HepG2 (cell line): ENCODE measurements around the gene DPP8. TPM values are rescaled to one million over a fixed set of nuclear protein-coding genes. Genes with fewer than 3 reads are reported as not detected.
A peak's percentile ranks its signal among the peaks of the same experiment; 100 is the strongest.

Experiments
- ATAC-seq: fragments of 200-7000 bp; cut with Tn5 transposase; 3 replicates; pipeline ENCODE4 v1.9.1; 2020; ENCODE audit warnings: mild to moderate bottlenecking, moderate library complexity
- BruUV-seq: library from RNA; stranded (reverse); fragments of 400-500 nt; replicated peaks from 2 replicates; lab custom pipeline; 2021; lab: Mats Ljungman, UMichigan
- CTCF ChIA-PET: fragments of 300-600 bp; formaldehyde crosslinking; extraction: SDS; loops from one replicate; lab custom pipeline; 2021; ENCODE audit warnings: low total read pairs, inconsistent platforms, low intra/inter-chr PET ratio; lab: Yijun Ruan, JAX
- POLR2A ChIA-PET: fragments of 350-600 bp; sonication (Branson Sonifier 250); formaldehyde crosslinking; loops from one replicate; lab custom pipeline; 2020; ENCODE audit warnings: antibody characterized with exemption, inconsistent platforms; lab: Yijun Ruan, JAX
- DNase-seq: peaks from one replicate; pipeline ENCODE4 v3.0.0-alpha.2; 2015; ENCODE audit warnings: low spot score
- FAIRE-seq: peaks from 3 replicates; lab custom pipeline; 2011; peaks lifted over from hg19 to GRCh38; lab: Jason Lieb, UNC
- H2AFZ ChIP-seq: one replicate; pipeline ENCODE4 v1.6.1; 2011; ENCODE audit warnings: low read length, inconsistent platforms
- H3K27ac ChIP-seq: fragments of 300-600 bp; 3 replicates; pipeline ENCODE4 v1.8.0; 2011; ENCODE audit warnings: mixed run types, mild to moderate bottlenecking, mixed read lengths, low read length, inconsistent platforms; ENCODE audit not compliant: insufficient read depth; ENCODE audit errors: extremely low read length
- H3K27me3 ChIP-seq, 2 experiments: fragments of 200-600 bp in 1 of 2; 2 replicates in 1 of 2; 3 replicates in 1 of 2; pipeline versions ENCODE4 v1.6.0 to v1.8.0; 2011; ENCODE audit warnings: low read length in 2 of 2, mild to moderate bottlenecking in 2 of 2, moderate library complexity in 2 of 2, inconsistent platforms in 1 of 2; ENCODE audit not compliant: insufficient read depth in 2 of 2, control insufficient read depth in 1 of 2
- H3K36me3 ChIP-seq, 2 experiments: fragments of 200-600 bp in 1 of 2; replicated peaks in 1 of 2; 2 replicates in 1 of 2; 3 replicates in 1 of 2; pipeline versions ENCODE4 v1.5.1 to v1.8.0; 2011; ENCODE audit warnings: low read length in 2 of 2, inconsistent platforms in 1 of 2; ENCODE audit not compliant: insufficient read depth in 2 of 2, control insufficient read depth in 1 of 2
- H3K4me1 ChIP-seq: 2 replicates; pipeline ENCODE4 v1.5.1; 2012; ENCODE audit warnings: low read length, inconsistent platforms; ENCODE audit not compliant: insufficient read depth
- H3K4me2 ChIP-seq: 2 replicates; pipeline ENCODE4 v1.6.0; 2011; ENCODE audit warnings: low read depth, low read length, inconsistent platforms
- H3K4me3 ChIP-seq, 3 experiments: fragments of 200-600 bp in 1 of 3; sonication (generic), shearing (Covaris generic) in 1 of 3; replicated peaks in 1 of 3; 2 replicates each; pipeline ENCODE4 v1.5.1; 2011 to 2016; ENCODE audit warnings: low read length in 3 of 3, inconsistent platforms in 2 of 3, low read depth in 2 of 3, mild to moderate bottlenecking in 2 of 3, control low read depth in 1 of 3, mixed read lengths in 1 of 3; ENCODE audit not compliant: insufficient read depth in 1 of 3
- H3K79me2 ChIP-seq: one replicate; pipeline ENCODE4 v1.6.1; 2011; ENCODE audit warnings: low read length, inconsistent platforms; ENCODE audit not compliant: insufficient read depth
- H3K9ac ChIP-seq: 2 replicates; pipeline ENCODE4 v1.6.0; 2011; ENCODE audit warnings: mild to moderate bottlenecking, low read depth, low read length, inconsistent platforms; ENCODE audit not compliant: insufficient read depth
- H3K9me3 ChIP-seq: 2 replicates; pipeline ENCODE4 v1.5.1; 2012; ENCODE audit warnings: mild to moderate bottlenecking, low read length
- H4K20me1 ChIP-seq: 2 replicates; pipeline ENCODE4 v1.6.0; 2011; ENCODE audit warnings: inconsistent platforms, mild to moderate bottlenecking, low read length, moderate library complexity; ENCODE audit not compliant: insufficient read depth
- ATF1 ChIP-seq: IDR thresholded peaks from 2 replicates; pipeline ENCODE4 v1.6.1; 2016; ENCODE audit warnings: mild to moderate bottlenecking, control low read depth
- ERF ChIP-seq: IDR thresholded peaks from 2 replicates; pipeline ENCODE4 v1.6.1; 2018; ENCODE audit warnings: missing biosample characterization, missing genetic modification reagents
- HES4 ChIP-seq: sonication (generic); formaldehyde crosslinking; IDR thresholded peaks from 2 replicates; pipeline ENCODE4 v1.9.0; 2021; ENCODE audit warnings: mild to moderate bottlenecking, missing genetic modification reagents, borderline replicate concordance
- KAT7 ChIP-seq: IDR thresholded peaks from 2 replicates; pipeline ENCODE4 v1.6.1; 2018; ENCODE audit warnings: borderline replicate concordance, missing compliant biosample characterization
- TAF15 ChIP-seq: fragments of 200-400 bp; formaldehyde crosslinking; IDR thresholded peaks from one replicate; pipeline ENCODE4 v1.6.1; 2018; ENCODE audit warnings: mild to moderate bottlenecking, low read depth, low read length; ENCODE audit not compliant: poor library complexity, severe bottlenecking
- ZKSCAN1 ChIP-seq: fragments of 150-350 bp; IDR thresholded peaks from 2 replicates; pipeline ENCODE4 v1.6.1; 2014; ENCODE audit warnings: low read length
- ZNF121 ChIP-seq: sonication (generic); formaldehyde crosslinking; IDR thresholded peaks from 2 replicates; pipeline ENCODE4 v1.5.0; 2020; ENCODE audit warnings: mild to moderate bottlenecking, missing genetic modification reagents
- ZNF572 ChIP-seq: sonication (generic); formaldehyde crosslinking; IDR thresholded peaks from 2 replicates; pipeline ENCODE4 v1.5.1; 2020; ENCODE audit warnings: mild to moderate bottlenecking, missing genetic modification reagents
- WGBS: methylation state at CpG from one replicate; pipeline ENCODE4 v1.1.6; 2017; ENCODE audit warnings: low lambda C conversion rate; 5-methylcytosine and 5-hydroxymethylcytosine counted together
- in situ Hi-C: cut with HindIII; loops from 2 replicates; pipeline ENCODE4 v1.10.0; 2017; ENCODE audit warnings: low pct_unique_long_range_greater_than_20kb; ENCODE audit not compliant: extremely low pct_ligation_motif_present
- intact Hi-C: fragments of 100-400 bp; cut with micrococcal nuclease; formaldehyde crosslinking; loops from one replicate; pipeline ENCODE4 v1.10.0; 2022; ENCODE audit not compliant: unreplicated experiment
- polyA plus RNA-seq, 8 experiments: library from polyadenylated mRNA; depleted of rRNA in 3 of 8; stranded (reverse) in 7 of 8; unstranded in 1 of 8; fragments of >200 nt; fragmentation: Illumina TruSeq in 4 of 8; extraction: Trizol in 4 of 8; gene quantifications; 2 replicates each; pipeline versions ENCODE4 v1.2.1 to v1.2.3, GENCODE V29; 2011 to 2016; ENCODE audit warnings: low read depth in 4 of 8, missing spikeins in 1 of 8, mixed read lengths in 1 of 8; ENCODE audit not compliant: insufficient read depth in 1 of 8
- total RNA-seq, 5 experiments: library from RNA; depleted of rRNA; stranded (reverse); fragments of >200 nt; fragmentation: Illumina TruSeq; extraction: Trizol; gene quantifications; 2 replicates each; pipeline ENCODE4 v1.2.3, GENCODE V29; 2016; ENCODE audit warnings: low read depth in 1 of 5
- TF ChIP-seq, protein P1 (sequence below), 2 experiments: fragments of 450-650 bp in 1 of 2; sonication (generic) in 1 of 2; formaldehyde crosslinking; IDR thresholded peaks; 2 replicates each; pipeline versions ENCODE4 v1.5.0 to v1.8.0; 2020 to 2022; ENCODE audit warnings: mild to moderate bottlenecking in 1 of 2, missing genetic modification reagents in 1 of 2

The DPP8 gene
- total and polyA plus RNA-seq, 2 of the 13 experiments (the other 11 are each of a cell fraction or from before 2014, with no cell fraction given) = 18.0 to 26.3 TPM

DNA sequence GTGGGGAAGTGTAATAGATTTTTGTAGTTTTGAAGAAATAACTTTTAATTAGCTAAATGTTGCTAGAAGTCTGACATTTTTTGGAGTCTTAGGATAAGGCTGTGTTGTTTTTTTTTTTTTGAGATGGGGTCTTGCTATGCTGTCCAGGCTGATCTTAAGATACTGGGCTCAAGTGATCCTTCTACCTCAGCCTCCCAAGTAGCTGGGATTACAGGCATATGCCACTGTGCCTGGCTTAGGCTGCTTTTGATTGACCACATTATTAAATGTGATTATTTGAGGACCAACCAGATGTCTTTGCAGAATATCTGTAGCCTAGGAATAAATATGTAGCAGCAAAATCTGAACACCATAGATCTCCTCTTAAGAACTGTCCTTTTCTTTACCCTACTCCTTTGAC, 42.5 kb upstream of the DPP8 start:
- in situ Hi-C loops = no loop called here
- ChIA-PET POLR2A (no interaction called here), CTCF (no interaction called here)
- intact Hi-C loops = no loop called here
- ATAC-seq (no peak), DNase-seq (no peak), FAIRE-seq (no peak)
- BruUV-seq = no TSS peak
- no peak overlapping the region for H3K27ac ChIP-seq
- no peak overlapping the region for H3K9ac ChIP-seq
- H3K36me3 ChIP-seq = peaks cover 25 to 87% of the 10 kb centered on the region in 2 experiments
- TF ChIP-seq ZNF121 (CRISPR knock-in tag) = peak; percentile 67; the same call in 1 of the 2 replicates
- no peak for TF ChIP-seq ATF1 (CRISPR knock-in tag)
- TF ChIP-seq HES4 = no peak
- TF ChIP-seq KAT7 = no peak
- TF ChIP-seq, protein P1, sequence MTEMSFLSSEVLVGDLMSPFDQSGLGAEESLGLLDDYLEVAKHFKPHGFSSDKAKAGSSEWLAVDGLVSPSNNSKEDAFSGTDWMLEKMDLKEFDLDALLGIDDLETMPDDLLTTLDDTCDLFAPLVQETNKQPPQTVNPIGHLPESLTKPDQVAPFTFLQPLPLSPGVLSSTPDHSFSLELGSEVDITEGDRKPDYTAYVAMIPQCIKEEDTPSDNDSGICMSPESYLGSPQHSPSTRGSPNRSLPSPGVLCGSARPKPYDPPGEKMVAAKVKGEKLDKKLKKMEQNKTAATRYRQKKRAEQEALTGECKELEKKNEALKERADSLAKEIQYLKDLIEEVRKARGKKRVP (CRISPR knock-in tag; IDR thresholded peaks at IDR 0.05) = no peak
- TF ChIP-seq ZKSCAN1 = no peak
- H3K4me1 ChIP-seq = no peaks in the 10 kb centered on the region
- H3K4me3 ChIP-seq = no peak overlapping the region
- no peak overlapping the region for H3K4me2 ChIP-seq
- H3K79me2 ChIP-seq = no peaks in the 10 kb centered on the region
- H3K27me3 ChIP-seq = no peaks in the 10 kb centered on the region
- no peaks in the 10 kb centered on the region for H3K9me3 ChIP-seq
- no peak overlapping the region for H2AFZ ChIP-seq
- H4K20me1 ChIP-seq = no peaks in the 10 kb centered on the region

- H3K36me3 ChIP-seq = peaks cover 25 to 85% of the 10 kb centered on the region in 2 experiments
- POLR2A ChIA-PET = no interaction called here
- no peaks in the 10 kb centered on the region for H3K9me3 ChIP-seq
- BruUV-seq = no TSS peak
- H3K27me3 ChIP-seq = no peaks in the 10 kb centered on the region
- FAIRE-seq = no peak
- intact Hi-C loops (no loop called here), in situ Hi-C loops (no loop called here)
- H2AFZ ChIP-seq = no peak overlapping the region
- no peak overlapping the region for H3K4me2 ChIP-seq
- H3K9ac ChIP-seq = no peak overlapping the region
- CTCF ChIA-PET = no interaction called here
- peaks cover under 1% of the 10 kb centered on the region for H3K79me2 ChIP-seq
- WGBS = 97% methylated on average over 6 of the region's 6 CpGs
- H3K27ac ChIP-seq = no peak overlapping the region
- no peak for DNase-seq
- no peak for TF ChIP-seq TAF15
- no peak for TF ChIP-seq ERF (CRISPR knock-in tag)
- no peak for TF ChIP-seq ZNF572 (CRISPR knock-in tag)
- no peak overlapping the region for H3K4me3 ChIP-seq
- no peaks in the 10 kb centered on the region for H4K20me1 ChIP-seq
- ATAC-seq = no peak
- no peaks in the 10 kb centered on the region for H3K4me1 ChIP-seq
Measured at GRCh38 chr15:65558997-65559760, 41.7 kb upstream of the DPP8 start.
